WI38 (cell line): Measurements from ENCODE around the gene TCF4.
A peak's percentile ranks its signal among the peaks of the same experiment; 100 is the strongest.

Experiments
- H3K4me3 ChIP-seq: 2 replicates; pipeline ENCODE4 v1.5.1; 2011; ENCODE audit warnings: low read depth, mild to moderate bottlenecking, control low read depth, low read length
- TF ChIP-seq, protein P1 (sequence below): IDR thresholded peaks from 2 replicates; pipeline ENCODE4 v1.5.1; 2012; ENCODE audit warnings: low read depth, mild to moderate bottlenecking, control low read depth, low read length

The TCF4 gene

DNA sequence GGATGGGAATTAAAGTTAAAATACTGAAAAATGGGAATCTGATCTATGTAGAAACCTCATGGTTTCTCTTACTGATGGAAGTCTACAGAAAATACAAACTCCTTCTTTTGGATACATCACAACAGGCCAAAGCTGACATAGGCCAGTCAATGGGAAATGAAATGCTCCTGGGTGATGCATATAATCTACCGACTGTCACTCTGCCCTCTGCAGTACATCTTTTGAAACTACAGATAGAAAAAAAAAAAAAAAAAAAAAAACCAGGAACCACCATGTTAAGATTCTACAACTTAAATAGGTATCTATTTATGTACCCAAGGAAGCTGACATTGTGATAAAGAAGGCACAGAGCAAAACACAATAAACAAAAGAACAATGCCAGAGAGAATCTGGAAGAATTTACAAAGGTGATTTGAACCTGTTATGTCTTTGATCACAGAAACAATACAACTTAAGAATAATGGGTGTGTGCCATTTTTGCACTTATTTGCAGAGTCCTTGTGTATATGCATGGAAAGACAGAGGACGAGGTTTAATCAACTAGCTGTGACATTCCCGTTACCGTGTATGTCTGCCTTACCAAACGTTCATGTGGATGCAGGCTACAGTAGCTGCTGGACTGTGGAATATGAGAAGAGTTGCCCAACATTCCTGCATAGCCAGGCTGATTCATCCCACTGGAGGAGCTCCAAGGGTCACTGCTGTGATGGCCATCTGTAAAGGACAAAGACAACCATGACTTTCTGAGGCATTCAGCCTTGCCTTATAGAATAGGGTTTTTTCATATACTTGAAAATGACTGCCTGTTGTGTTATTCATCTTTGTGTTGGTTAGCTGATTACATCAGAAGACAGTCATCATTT, 312.7 kb downstream of the TCF4 start:
- TF ChIP-seq, protein P1, sequence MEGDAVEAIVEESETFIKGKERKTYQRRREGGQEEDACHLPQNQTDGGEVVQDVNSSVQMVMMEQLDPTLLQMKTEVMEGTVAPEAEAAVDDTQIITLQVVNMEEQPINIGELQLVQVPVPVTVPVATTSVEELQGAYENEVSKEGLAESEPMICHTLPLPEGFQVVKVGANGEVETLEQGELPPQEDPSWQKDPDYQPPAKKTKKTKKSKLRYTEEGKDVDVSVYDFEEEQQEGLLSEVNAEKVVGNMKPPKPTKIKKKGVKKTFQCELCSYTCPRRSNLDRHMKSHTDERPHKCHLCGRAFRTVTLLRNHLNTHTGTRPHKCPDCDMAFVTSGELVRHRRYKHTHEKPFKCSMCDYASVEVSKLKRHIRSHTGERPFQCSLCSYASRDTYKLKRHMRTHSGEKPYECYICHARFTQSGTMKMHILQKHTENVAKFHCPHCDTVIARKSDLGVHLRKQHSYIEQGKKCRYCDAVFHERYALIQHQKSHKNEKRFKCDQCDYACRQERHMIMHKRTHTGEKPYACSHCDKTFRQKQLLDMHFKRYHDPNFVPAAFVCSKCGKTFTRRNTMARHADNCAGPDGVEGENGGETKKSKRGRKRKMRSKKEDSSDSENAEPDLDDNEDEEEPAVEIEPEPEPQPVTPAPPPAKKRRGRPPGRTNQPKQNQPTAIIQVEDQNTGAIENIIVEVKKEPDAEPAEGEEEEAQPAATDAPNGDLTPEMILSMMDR, result peak; percentile 17; the same call in 1 of the 2 replicates
- no peak overlapping the region for H3K4me3 ChIP-seq

DNA sequence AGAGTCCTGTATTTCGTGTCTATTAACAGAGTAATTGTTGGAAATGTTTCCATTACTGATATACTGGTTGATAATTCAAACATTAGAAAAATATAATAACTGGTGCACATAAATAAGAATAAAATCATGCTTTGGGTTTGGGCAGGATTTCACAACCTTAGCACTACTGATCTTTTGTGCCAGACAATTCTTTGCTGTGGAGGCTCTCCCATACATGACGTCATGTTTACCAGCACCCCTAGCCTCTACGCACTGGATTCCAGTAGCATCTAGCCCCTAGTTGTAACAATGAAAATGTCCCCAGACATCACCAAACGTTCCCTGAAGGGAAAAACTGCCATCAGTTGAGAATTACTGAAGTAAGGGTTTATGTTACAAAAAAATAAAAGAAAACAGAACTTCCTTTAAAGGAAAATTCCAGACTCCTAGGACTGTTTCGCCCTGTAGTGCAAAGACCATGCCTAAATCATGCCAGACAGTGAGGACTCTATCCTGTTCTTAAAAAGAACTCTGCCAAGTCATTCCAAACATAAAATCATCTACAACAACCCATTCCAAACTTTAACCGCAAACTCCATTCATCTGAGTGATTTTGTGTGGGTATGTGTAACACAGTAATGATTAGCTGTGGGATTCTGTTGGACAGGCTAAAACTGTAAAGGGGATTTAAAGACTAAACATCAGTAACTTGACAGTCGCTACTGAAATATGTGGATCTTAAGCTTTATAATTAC, 315.3 kb downstream of the TCF4 start:
- no peak overlapping the region for H3K4me3 ChIP-seq
- TF ChIP-seq, protein P1, result no peak

DNA sequence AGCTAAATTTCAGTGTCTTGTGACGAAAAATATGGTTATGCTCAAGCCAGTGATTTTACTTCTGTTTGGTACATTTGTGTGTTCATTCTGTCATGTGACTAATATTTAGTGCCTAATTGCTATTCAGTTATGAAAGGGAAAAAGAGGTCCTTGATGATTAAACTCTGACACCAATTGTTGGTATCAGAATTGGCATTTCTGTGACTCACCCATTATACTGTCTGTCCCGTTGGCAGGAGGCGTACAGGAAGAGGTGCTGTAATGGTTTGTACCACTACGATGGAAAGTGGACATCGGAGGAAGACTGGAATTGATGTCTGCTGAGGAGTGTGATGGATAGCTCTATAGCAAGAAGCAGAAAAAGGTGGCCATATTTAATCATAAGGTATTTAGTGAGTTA, 318.4 kb downstream of the TCF4 start:
- H3K4me3 ChIP-seq, result no peak overlapping the region
- TF ChIP-seq, protein P1, result no peak

DNA sequence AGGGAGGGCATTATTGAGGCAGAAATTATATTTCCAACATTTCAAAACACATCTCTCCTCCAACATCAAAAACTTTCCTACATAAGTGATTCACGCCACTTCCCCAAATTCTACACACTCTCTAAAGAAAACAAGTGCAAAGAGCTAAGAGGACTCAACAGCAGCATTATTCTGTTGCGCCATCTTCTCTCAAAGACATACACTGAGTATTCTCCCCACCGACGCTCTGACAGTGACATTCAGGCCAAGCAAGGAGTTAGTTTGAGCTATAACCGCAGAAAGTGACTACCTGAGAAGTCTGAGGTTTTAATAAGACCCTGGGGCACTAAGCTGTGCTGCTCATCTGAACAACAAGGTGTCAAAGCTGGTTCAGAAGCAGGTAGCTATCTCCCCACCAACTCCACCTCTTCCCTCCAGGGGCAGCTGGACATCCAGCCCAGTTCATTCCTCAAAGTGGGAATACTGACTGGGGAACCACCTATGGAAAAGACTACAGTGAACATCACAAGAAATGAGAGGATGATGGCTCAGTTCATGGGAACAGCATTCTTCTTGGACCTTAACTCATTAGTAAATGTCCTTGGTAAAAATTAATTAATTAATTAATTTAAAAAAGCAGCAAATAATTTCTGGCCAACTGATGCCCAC, 319.2 kb downstream of the TCF4 start:
- no peak overlapping the region for H3K4me3 ChIP-seq
- TF ChIP-seq, protein P1, result no peak

DNA sequence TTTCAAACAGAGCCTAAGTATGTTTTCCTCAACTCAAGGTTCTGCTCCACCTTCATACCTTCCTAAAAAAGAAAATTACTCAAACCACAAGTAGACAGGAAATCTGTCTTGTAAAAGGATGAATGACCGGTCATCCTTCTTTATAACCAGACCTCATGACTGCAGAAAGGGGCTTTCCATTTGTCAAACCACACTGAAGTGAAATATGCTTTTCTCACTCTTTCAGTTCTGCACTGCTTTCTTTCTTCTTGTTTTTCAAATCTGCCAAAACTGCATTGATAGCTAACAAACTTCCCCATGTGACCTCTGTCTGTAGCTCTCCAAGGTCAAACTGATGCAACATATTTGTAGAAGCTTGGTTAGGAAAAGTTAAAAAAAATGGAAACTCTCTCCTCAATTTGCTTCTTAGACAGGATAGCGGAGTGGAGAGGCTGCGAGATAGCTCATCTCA, 319.8 kb downstream of the TCF4 start:
- TF ChIP-seq, protein P1, result no peak
- H3K4me3 ChIP-seq, result no peak overlapping the region

DNA sequence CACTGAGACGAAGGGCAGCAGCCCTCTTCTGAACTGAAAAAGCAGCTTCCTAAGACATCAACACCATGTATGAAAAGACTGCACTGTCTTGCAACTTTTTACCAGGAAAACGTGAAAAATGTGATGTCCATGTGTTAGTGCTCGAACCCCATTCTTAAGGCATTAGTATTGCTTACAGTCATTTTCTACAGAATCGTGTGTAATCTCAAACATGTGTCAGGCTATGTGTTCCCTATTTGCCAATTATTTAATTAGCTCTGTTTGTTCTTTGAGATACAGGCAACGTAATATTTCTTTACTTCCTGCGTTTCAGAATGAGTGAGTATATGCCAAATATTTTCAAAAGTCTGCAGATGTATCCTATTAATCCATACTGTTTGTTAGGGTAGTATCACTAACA, 321.0 kb downstream of the TCF4 start:
- TF ChIP-seq, protein P1, result no peak
- H3K4me3 ChIP-seq, result no peak overlapping the region

DNA sequence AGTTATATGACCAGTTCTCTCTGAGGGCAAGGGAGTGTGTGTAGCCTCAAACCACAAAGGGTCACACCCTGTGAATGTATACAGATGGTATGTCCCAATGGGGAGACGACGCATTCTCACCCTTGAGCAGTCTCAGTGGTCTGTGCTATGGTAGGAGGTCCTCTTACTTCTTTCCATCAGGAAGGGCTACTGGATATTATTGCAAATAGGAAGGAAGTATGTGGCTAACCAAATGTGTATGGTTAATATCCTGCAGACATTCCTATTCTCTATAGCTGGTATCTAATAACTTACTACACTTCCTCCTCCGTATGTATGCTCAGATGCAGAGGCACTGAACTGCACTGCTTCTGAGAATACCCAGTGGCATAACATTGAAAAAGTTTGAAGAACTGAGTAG, 322.0 kb downstream of the TCF4 start:
- H3K4me3 ChIP-seq, result no peak overlapping the region
- TF ChIP-seq, protein P1, result no peak
